GM18505 (cell line): ENCODE results near the gene PUS7L.
"Not testable (repeated sequence)": the region's sequence is repeated elsewhere in the genome, so short reads cannot be mapped to it uniquely, and the experiment has no call there.

Source experiments
- ATAC-seq: cut with Tn5 transposase; IDR thresholded peaks from one replicate; pipeline ENCODE4 v1.9.1; 2021; ENCODE audit not compliant: unreplicated experiment
- POLR2A ChIP-seq: IDR thresholded peaks from 4 replicates; pipeline ENCODE4 v1.6.1; 2011; ENCODE audit warnings: borderline replicate concordance; ENCODE audit not compliant: insufficient read depth, insufficient read length; ENCODE audit errors: extremely low read depth

PUS7L gene

GRCh38 chr12:43764528-43764927 is 5.9 kb upstream of the PUS7L start:
- TF ChIP-seq POLR2A = no peak
- no peak for ATAC-seq

- no peak for TF ChIP-seq POLR2A
- ATAC-seq = no peak
Measured at GRCh38 chr12:43763769-43764168, 5.2 kb upstream of the PUS7L start.

- TF ChIP-seq POLR2A = no peak
- ATAC-seq = no peak
Measured at GRCh38 chr12:43762596-43762995, 4.0 kb upstream of the PUS7L start.

- ATAC-seq = no peak
- no peak for TF ChIP-seq POLR2A
Measured at GRCh38 chr12:43761500-43761899, 2.9 kb upstream of the PUS7L start.

- ATAC-seq = no peak
- TF ChIP-seq POLR2A = no peak
Measured at GRCh38 chr12:43760396-43760795, 1.8 kb upstream of the PUS7L start.

DNA sequence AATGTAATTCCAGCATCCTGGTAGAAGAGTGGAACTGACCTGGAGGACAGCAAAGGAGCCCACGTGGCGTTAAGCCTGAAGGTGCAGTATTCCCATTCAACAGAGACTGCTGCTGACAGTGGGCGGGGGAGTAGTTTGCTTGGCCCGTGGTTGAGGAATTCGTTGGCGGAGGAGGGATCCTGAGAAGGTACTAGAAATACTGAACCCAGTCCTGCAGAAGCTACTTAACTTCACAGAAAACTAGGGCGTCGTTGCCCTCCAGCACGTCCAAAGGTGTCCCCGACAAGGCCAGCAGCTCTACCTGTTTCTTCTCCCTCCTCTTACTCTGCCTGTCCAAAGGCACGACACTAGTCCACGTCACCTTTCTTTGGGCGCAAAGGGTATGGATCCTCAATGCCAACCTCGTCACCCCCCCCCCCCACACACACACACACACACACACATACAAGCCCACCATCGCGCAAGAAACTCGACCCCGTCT is 303 bp downstream of the PUS7L start:
- no peak for TF ChIP-seq POLR2A
- peak; percentile 5 for ATAC-seq

DNA sequence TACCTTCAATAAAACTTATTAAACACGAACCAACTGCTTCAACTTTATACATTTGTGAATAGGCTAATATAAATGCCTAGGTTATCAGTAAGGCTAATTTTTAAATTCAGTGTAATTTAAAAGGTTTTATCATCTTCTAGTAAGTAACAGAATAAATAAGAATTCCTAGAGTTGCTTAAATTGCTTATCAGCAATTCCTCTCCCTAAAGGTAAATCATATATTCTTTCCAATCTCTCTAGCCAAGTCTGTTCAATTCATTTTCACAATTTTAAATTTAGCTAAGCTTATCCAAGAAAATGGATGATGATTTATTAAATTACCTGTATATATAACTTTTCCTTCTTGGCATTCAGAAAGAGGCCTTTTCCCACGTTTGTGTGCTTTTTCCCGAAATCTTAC is 4.6 kb downstream of the PUS7L start:
- TF ChIP-seq POLR2A = no peak
- no peak for ATAC-seq

DNA sequence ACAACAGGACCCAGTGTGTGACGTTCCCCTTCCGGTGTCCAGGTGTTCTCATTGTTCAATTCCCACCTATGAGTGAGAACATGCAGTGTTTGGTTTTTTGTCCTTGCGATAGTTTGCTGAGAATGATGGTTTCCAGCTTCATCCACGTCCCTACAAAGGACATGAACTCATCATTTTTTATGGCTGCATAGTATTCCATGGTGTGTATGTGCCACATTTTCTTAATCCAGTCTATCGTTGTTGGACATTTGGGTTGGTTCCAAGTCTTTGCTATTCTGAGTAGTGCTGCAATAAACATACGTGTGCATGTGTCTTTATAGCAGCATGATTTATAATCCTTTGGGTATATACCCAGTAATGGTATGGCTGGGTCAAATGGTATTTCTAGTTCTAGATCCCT is 7.2 kb downstream of the PUS7L start:
- ATAC-seq = not testable (repeated sequence)

- no peak for TF ChIP-seq POLR2A
- ATAC-seq = no peak
Measured at GRCh38 chr12:43750814-43751213, 7.8 kb downstream of the PUS7L start.

GRCh38 chr12:43749016-43749415 is 9.6 kb downstream of the PUS7L start:
- TF ChIP-seq POLR2A = no peak
- ATAC-seq = no peak

GRCh38 chr12:43744826-43745225 is 13.8 kb downstream of the PUS7L start:
- TF ChIP-seq POLR2A = no peak
- ATAC-seq = no peak

GRCh38 chr12:43742106-43742505 is 16.5 kb downstream of the PUS7L start:
- no peak for TF ChIP-seq POLR2A
- ATAC-seq = no peak

DNA sequence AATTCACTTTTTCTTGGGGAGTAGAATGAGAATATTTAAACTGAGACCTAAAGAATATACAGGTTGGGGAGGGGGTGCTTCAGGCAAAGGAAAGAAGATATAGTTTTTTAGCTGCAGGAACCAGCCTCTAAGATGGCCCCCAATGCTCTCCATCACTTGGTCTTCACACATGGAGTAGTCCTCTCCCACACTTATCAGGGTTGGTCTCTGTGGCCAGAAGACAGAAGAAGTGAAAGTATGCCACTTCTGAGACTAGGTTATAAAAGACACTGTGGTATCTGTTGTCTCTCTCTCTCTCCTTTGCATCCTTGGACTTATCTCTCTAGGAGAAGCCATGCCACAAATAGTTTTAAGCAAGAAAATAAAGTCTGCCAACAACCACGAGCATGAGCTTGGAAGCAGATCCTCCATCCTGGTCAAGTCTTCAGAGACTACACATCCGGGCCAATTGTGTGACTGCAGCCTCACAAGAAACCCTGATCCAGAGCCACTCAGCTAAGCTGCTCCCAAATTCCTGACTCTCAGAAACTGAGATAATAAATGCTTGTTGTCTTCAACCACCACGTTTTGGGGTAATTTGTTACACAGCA is 18.0 kb downstream of the PUS7L start:
- peak; percentile 85 for ATAC-seq
- no peak for TF ChIP-seq POLR2A

DNA sequence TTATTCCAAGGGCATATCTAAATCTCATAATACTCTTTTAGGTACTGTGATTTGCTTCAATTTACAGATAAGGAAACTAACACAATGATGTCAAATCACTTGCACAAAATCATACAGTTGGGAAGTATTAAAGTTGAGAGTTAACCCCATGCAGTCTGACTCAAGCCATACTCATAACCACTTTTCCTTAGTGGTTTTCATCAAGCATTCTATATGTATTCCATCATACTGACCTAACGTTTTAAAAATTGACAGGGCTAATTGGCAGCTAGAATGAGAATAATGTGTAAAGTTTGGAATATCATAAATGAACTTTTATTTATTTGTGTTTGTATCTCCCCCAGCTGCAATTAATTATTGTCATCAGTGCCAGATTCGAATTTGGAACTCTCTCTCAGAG is 20.9 kb downstream of the PUS7L start:
- ATAC-seq = no peak

DNA sequence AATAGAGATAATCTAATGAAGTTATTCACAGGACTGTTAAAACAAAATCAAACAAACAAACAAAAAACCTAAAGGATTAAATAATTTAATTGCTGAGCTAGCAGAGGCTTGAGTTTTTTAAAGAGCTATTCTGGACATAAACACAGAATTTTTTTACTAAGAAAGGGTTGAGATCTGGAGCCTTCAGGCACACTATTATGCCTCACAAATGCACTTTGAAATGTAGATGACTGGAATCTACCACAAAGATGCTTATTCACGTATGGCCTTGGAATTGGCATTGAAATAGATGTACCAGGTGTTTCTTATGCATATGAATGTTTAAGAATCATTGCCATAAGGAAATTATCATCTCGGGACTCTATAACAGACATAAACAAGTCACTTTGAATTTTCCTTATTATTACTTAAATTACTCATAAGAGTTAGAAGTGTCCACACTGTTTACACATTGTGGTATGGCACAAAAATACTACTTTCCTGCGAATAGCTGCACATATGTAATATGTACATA is 21.6 kb downstream of the PUS7L start:
- no peak for ATAC-seq
- no peak for TF ChIP-seq POLR2A

More for the DNA sequence above, 20.9 kb downstream of the PUS7L start:
- TF ChIP-seq POLR2A = no peak
